ENCODE measurements around the gene NEU2. TPM values are rescaled to one million over a fixed set of nuclear protein-coding genes. Genes with fewer than 3 reads are reported as not detected.

The NEU2 gene
- total RNA-seq, 5 donors from 2014 or later (not counting 1 experiment from before 2014, with no cell fraction given) = not detected

DNA sequence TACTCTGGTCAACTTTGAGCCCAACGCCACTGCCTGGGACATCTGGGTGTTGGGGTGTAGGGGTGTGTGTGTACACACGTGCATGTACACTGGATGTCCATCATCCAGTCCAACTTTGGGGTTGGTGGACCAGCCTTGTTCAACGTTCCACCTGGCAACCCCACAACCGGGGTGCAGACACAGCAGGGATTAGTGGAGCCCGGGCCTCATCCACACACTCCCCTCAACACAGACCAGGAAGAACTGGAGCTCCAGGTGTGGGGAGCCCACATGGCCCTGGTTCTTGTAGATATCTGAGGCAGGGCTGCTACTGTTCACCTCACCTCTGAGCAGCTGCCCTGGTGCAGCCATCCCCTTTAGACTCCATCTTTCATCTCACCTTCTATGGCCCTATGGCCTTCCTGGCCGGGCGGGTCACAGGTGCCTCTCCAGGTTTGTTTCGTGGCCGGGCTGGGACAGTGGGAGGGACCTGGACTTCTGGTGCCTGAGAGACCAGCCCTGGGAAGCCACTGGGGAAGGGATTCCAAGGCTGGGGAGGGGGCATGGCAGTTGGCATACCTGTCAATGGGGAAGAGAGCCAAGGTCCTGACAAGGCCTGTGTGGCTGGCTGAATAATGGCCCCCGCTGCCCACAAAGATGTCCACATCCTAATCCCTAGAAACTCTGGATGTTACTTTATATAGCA lies 7.5 kb downstream of the NEU2 start:
- H3K4me1 ChIP-seq (ENCODE audit: control insufficient read depth in 1 of 2, extremely low read depth in 1 of 2, insufficient read depth in 2 of 2, low read length in 2 of 2) = no peaks in the 10 kb centered on the region
- Mint-ChIP-seq H3K4me3 (no peak overlapping the region), H3K27ac (no peak overlapping the region), H3K27me3 (peaks cover 2 to 4% of the 10 kb centered on the region in 2 donors), H3K4me1 (no peaks in the 10 kb centered on the region), H3K9me3 (no peaks in the 10 kb centered on the region), H3K36me3 (no peaks in the 10 kb centered on the region)
- H3K9me3 ChIP-seq = no peaks in the 10 kb centered on the region
- H3K36me3 ChIP-seq (ENCODE audit: control insufficient read depth in 2 of 2, extremely low read depth in 1 of 2, insufficient read depth in 1 of 2, low read length in 1 of 2) = no peaks in the 10 kb centered on the region
- ATAC-seq (replicated peaks in 1 of 4) = no peak
- ChIA-PET POLR2A (no interaction called here), CTCF (no interaction called here)
- WGBS (ENCODE audit: insufficient coverage) = 88% methylated on average over 4 of the region's 10 CpGs
- H3K27ac ChIP-seq (ENCODE audit: low read length) = no peak overlapping the region
- H3K27me3 ChIP-seq (replicated peaks in 1 of 2; ENCODE audit: control insufficient read depth in 2 of 2, extremely low read depth in 1 of 2, insufficient read depth in 2 of 2, low read length in 1 of 2) = peaks cover 0 to 20% of the 10 kb centered on the region in 2 experiments
- H3K4me3 ChIP-seq (ENCODE audit: control insufficient read depth in 1 of 2, extremely low read depth in 1 of 2, low read length in 1 of 2) = no peak overlapping the region
- DNase-seq = no peak

GRCh38 chr2:233040571-233040970 lies 8.1 kb downstream of the NEU2 start:
- Mint-ChIP-seq H3K9me3 (no peaks in the 10 kb centered on the region), H3K4me3 (no peak overlapping the region), H3K4me1 (no peaks in the 10 kb centered on the region), H3K36me3 (no peaks in the 10 kb centered on the region), H3K27me3 (peaks cover 2 to 4% of the 10 kb centered on the region in 2 donors), H3K27ac (no peak overlapping the region)
- ATAC-seq (replicated peaks in 1 of 4) (no peak), DNase-seq (no peak)
- Histone ChIP-seq H3K4me1 (ENCODE audit: control insufficient read depth in 1 of 2, extremely low read depth in 1 of 2, insufficient read depth in 2 of 2, low read length in 2 of 2) (no peaks in the 10 kb centered on the region), H3K9me3 (no peaks in the 10 kb centered on the region), H3K36me3 (ENCODE audit: control insufficient read depth in 2 of 2, extremely low read depth in 1 of 2, insufficient read depth in 1 of 2, low read length in 1 of 2) (no peaks in the 10 kb centered on the region), H3K27me3 (replicated peaks in 1 of 2; ENCODE audit: control insufficient read depth in 2 of 2, extremely low read depth in 1 of 2, insufficient read depth in 2 of 2, low read length in 1 of 2) (peaks cover 0 to 20% of the 10 kb centered on the region in 2 experiments), H3K4me3 (ENCODE audit: control insufficient read depth in 1 of 2, extremely low read depth in 1 of 2, low read length in 1 of 2) (no peak overlapping the region), H3K27ac (ENCODE audit: low read length) (no peak overlapping the region)
- POLR2A ChIA-PET = no interaction called here
- WGBS (ENCODE audit: insufficient coverage) = 85% methylated on average over 4 of the region's 4 CpGs
- CTCF ChIA-PET = no interaction called here

- Histone ChIP-seq H3K4me1 (ENCODE audit: control insufficient read depth in 1 of 2, extremely low read depth in 1 of 2, insufficient read depth in 2 of 2, low read length in 2 of 2) (no peaks in the 10 kb centered on the region), H3K9me3 (no peaks in the 10 kb centered on the region), H3K4me3 (ENCODE audit: control insufficient read depth in 1 of 2, extremely low read depth in 1 of 2, low read length in 1 of 2) (no peak overlapping the region), H3K27ac (ENCODE audit: low read length) (no peak overlapping the region), H3K27me3 (replicated peaks in 1 of 2; ENCODE audit: control insufficient read depth in 2 of 2, extremely low read depth in 1 of 2, insufficient read depth in 2 of 2, low read length in 1 of 2) (peaks cover 0 to 20% of the 10 kb centered on the region in 2 experiments), H3K36me3 (ENCODE audit: control insufficient read depth in 2 of 2, extremely low read depth in 1 of 2, insufficient read depth in 1 of 2, low read length in 1 of 2) (no peaks in the 10 kb centered on the region)
- no peak overlapping the region for H3K27ac Mint-ChIP-seq
- POLR2A ChIA-PET = no interaction called here
- no peak for ATAC-seq (replicated peaks in 1 of 4)
- WGBS (ENCODE audit: insufficient coverage) = 89% methylated on average over 9 of the region's 10 CpGs
- no peak overlapping the region for H3K4me3 Mint-ChIP-seq
- H3K36me3 Mint-ChIP-seq = no peaks in the 10 kb centered on the region
- no peak for DNase-seq
- no peaks in the 10 kb centered on the region for H3K9me3 Mint-ChIP-seq
- no peaks in the 10 kb centered on the region for H3K4me1 Mint-ChIP-seq
- H3K27me3 Mint-ChIP-seq = peaks cover 2 to 4% of the 10 kb centered on the region in 2 donors
- CTCF ChIA-PET = interaction anchor here in 1 of 2 donors (0.6 kb wide), 1 partner anchor 435 kb away, joined by 4 read pairs; no protein-coding TSS in a partner anchor
Measured at GRCh38 chr2:233041722-233042323, 9.4 kb downstream of the NEU2 start.

DNA sequence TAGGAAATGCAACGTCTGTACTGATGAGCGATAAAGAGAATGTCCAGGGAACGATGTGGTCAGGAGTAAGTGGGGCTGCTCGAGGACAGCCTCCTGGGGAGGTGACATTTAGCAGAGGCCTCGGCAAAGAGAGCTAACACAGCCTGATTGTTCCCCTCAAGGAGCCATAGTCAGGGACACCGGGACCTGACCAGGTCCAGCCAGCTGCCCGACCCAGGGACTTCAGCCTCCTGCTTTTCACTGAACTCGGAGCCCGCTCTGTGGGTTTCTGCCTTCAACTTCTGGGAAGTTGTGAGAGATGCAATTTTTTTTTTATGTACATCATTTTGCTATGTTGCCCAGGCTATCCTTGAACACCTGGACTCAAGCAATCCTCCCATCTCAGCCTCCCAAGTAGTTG lies 10.1 kb downstream of the NEU2 start:
- no peaks in the 10 kb centered on the region for H3K36me3 Mint-ChIP-seq
- no peak overlapping the region for H3K27ac Mint-ChIP-seq
- CTCF ChIA-PET = interaction anchor here in 1 of 2 donors (0.6 kb wide), 1 partner anchor 435 kb away, joined by 4 read pairs; no protein-coding TSS in a partner anchor
- H3K4me1 ChIP-seq (ENCODE audit: control insufficient read depth in 1 of 2, extremely low read depth in 1 of 2, insufficient read depth in 2 of 2, low read length in 2 of 2) = no peaks in the 10 kb centered on the region
- POLR2A ChIA-PET = no interaction called here
- peaks cover 2 to 4% of the 10 kb centered on the region in 2 donors for H3K27me3 Mint-ChIP-seq
- no peak overlapping the region for H3K4me3 ChIP-seq (ENCODE audit: control insufficient read depth in 1 of 2, extremely low read depth in 1 of 2, low read length in 1 of 2)
- ATAC-seq (replicated peaks in 1 of 4) = no peak
- H3K9me3 Mint-ChIP-seq = no peaks in the 10 kb centered on the region
- no peaks in the 10 kb centered on the region for H3K4me1 Mint-ChIP-seq
- DNase-seq = no peak
- 92% methylated on average over 5 of the region's 9 CpGs for WGBS (ENCODE audit: insufficient coverage)
- H3K27me3 ChIP-seq (replicated peaks in 1 of 2; ENCODE audit: control insufficient read depth in 2 of 2, extremely low read depth in 1 of 2, insufficient read depth in 2 of 2, low read length in 1 of 2) = peaks cover 0 to 20% of the 10 kb centered on the region in 2 experiments
- no peaks in the 10 kb centered on the region for H3K36me3 ChIP-seq (ENCODE audit: control insufficient read depth in 2 of 2, extremely low read depth in 1 of 2, insufficient read depth in 1 of 2, low read length in 1 of 2)
- no peaks in the 10 kb centered on the region for H3K9me3 ChIP-seq
- H3K4me3 Mint-ChIP-seq = no peak overlapping the region
- H3K27ac ChIP-seq (ENCODE audit: low read length) = no peak overlapping the region

- CTCF ChIA-PET = interaction anchor here in 1 of 2 donors (0.6 kb wide), 1 partner anchor 10 kb away, joined by 4 read pairs; no protein-coding TSS in a partner anchor
- ATAC-seq (replicated peaks in 1 of 4) (no peak), DNase-seq (no peak)
- no peak overlapping the region for H3K4me3 ChIP-seq (ENCODE audit: control insufficient read depth in 1 of 2, extremely low read depth in 1 of 2, low read length in 1 of 2)
- Mint-ChIP-seq H3K27me3 (peaks cover 3 to 4% of the 10 kb centered on the region in 2 donors), H3K36me3 (no peaks in the 10 kb centered on the region), H3K9me3 (no peaks in the 10 kb centered on the region), H3K27ac (no peak overlapping the region), H3K4me1 (peaks cover 2 to 13% (median 6%) of the 10 kb centered on the region in 3 donors), H3K4me3 (no peak overlapping the region)
- peaks cover 0 to 16% of the 10 kb centered on the region in 2 experiments for H3K27me3 ChIP-seq (replicated peaks in 1 of 2; ENCODE audit: control insufficient read depth in 2 of 2, extremely low read depth in 1 of 2, insufficient read depth in 2 of 2, low read length in 1 of 2)
- POLR2A ChIA-PET = no interaction called here
- WGBS (ENCODE audit: insufficient coverage) = 97% methylated on average over 5 of the region's 9 CpGs
- H3K36me3 ChIP-seq (ENCODE audit: control insufficient read depth in 2 of 2, extremely low read depth in 1 of 2, insufficient read depth in 1 of 2, low read length in 1 of 2) = no peaks in the 10 kb centered on the region
- H3K4me1 ChIP-seq (ENCODE audit: control insufficient read depth in 1 of 2, extremely low read depth in 1 of 2, insufficient read depth in 2 of 2, low read length in 2 of 2) = peaks cover 0 to 14% of the 10 kb centered on the region in 2 experiments
- no peaks in the 10 kb centered on the region for H3K9me3 ChIP-seq
- H3K27ac ChIP-seq (ENCODE audit: low read length) = no peak overlapping the region
Measured at GRCh38 chr2:233044974-233045605, 12.6 kb downstream of the NEU2 start.

- WGBS (ENCODE audit: insufficient coverage) = 100% methylated on average over 3 of the region's 3 CpGs
- Mint-ChIP-seq H3K4me1 (peaks cover 2 to 13% (median 6%) of the 10 kb centered on the region in 3 donors), H3K9me3 (no peaks in the 10 kb centered on the region), H3K36me3 (no peaks in the 10 kb centered on the region), H3K4me3 (no peak overlapping the region), H3K27me3 (peaks cover 2 to 3% of the 10 kb centered on the region in 2 donors), H3K27ac (no peak overlapping the region)
- Histone ChIP-seq H3K27ac (ENCODE audit: low read length) (no peak overlapping the region), H3K4me3 (ENCODE audit: control insufficient read depth in 1 of 2, extremely low read depth in 1 of 2, low read length in 1 of 2) (no peak overlapping the region), H3K4me1 (ENCODE audit: control insufficient read depth in 1 of 2, extremely low read depth in 1 of 2, insufficient read depth in 2 of 2, low read length in 2 of 2) (peaks cover 0 to 15% of the 10 kb centered on the region in 2 experiments), H3K36me3 (ENCODE audit: control insufficient read depth in 2 of 2, extremely low read depth in 1 of 2, insufficient read depth in 1 of 2, low read length in 1 of 2) (no peaks in the 10 kb centered on the region), H3K27me3 (replicated peaks in 1 of 2; ENCODE audit: control insufficient read depth in 2 of 2, extremely low read depth in 1 of 2, insufficient read depth in 2 of 2, low read length in 1 of 2) (peaks cover 0 to 2% of the 10 kb centered on the region in 2 experiments), H3K9me3 (no peaks in the 10 kb centered on the region)
- no peak for DNase-seq
- CTCF ChIA-PET = no interaction called here
- ATAC-seq (replicated peaks in 1 of 4) = no peak
- POLR2A ChIA-PET = interaction anchor here (0.6 to 0.7 kb wide), 2 partner anchors 49 to 736 kb away, joined by 3 read pairs; no protein-coding TSS in a partner anchor
Measured at GRCh38 chr2:233047206-233047605, 14.7 kb downstream of the NEU2 start.
